Esophagus muscularis mucosa (tissue), 4 donors: ENCODE data around the gene CACNA2D2. TPM values are rescaled to one million over a fixed set of nuclear protein-coding genes. Genes with fewer than 3 reads are reported as not detected.

Source experiments
- DNase-seq: peaks from one replicate; pipeline ENCODE4 v3.0.0-alpha.2; 2017; ENCODE audit errors: extremely low spot score
- H3K27ac ChIP-seq, 4 donors: fragments of 200-600 bp; sonication (generic); replicated peaks in 1 of 4; 1 replicate in 3 of 4; 2 replicates in 1 of 4; pipeline ENCODE4 v1.5.1; 2016 to 2019; ENCODE audit warnings: mild to moderate bottlenecking in 1 of 4
- H3K27me3 ChIP-seq, 4 donors: fragments of 200-600 bp; sonication (generic); one replicate each; pipeline versions ENCODE4 v1.5.1 to v1.6.0; 2016 to 2019
- H3K36me3 ChIP-seq, 4 donors: fragments of 200-600 bp; sonication (generic); one replicate each; pipeline ENCODE4 v1.5.1; 2016 to 2019
- H3K4me1 ChIP-seq, 4 donors: fragments of 200-600 bp; sonication (generic); one replicate each; pipeline ENCODE4 v1.5.1; 2016 to 2019
- H3K4me3 ChIP-seq, 4 donors: fragments of 200-600 bp; sonication (generic); 1 replicate in 2 of 4; 2 replicates in 2 of 4; pipeline ENCODE4 v1.5.1; 2016 to 2019; ENCODE audit warnings: mild to moderate bottlenecking in 4 of 4, moderate library complexity in 1 of 4
- H3K9me3 ChIP-seq, 4 donors: fragments of 200-600 bp; sonication (generic); 1 replicate in 3 of 4; 2 replicates in 1 of 4; pipeline ENCODE4 v1.5.1; 2016 to 2019
- EP300 ChIP-seq: sonication (generic); formaldehyde crosslinking; IDR thresholded peaks from one replicate; pipeline ENCODE4 v1.6.1; 2017; ENCODE audit warnings: antibody characterized with exemption
- POLR2A ChIP-seq: fragments of 450-650 bp; IDR thresholded peaks from one replicate; pipeline ENCODE4 v1.6.1; 2017; ENCODE audit warnings: antibody characterized with exemption, moderate library complexity, mild to moderate bottlenecking, low read depth
- POLR2AphosphoS5 ChIP-seq, 2 donors: sonication (generic); formaldehyde crosslinking; IDR thresholded peaks; one replicate each; pipeline ENCODE4 v1.6.1; 2017; ENCODE audit warnings: antibody characterized with exemption in 2 of 2
- WGBS: methylation state at CpG from one replicate; pipeline ENCODE4 v1.1.5; 2018; 5-methylcytosine and 5-hydroxymethylcytosine counted together
- intact Hi-C: fragments of 100-400 bp; cut with DNase I; formaldehyde crosslinking; loops from one replicate; pipeline ENCODE4 v1.15.1; 2023
- total RNA-seq, 4 donors: library from RNA; depleted of rRNA; stranded (reverse); fragments of >200 nt; gene quantifications; one replicate each; pipeline versions ENCODE4 v1.1.0 to v1.2.1, GENCODE V29; 2016
- TF ChIP-seq, protein P1 (sequence below), 3 experiments: fragments of 200-600 bp in 2 of 3; fragments of 450-650 bp in 1 of 3; sonication (generic) in 2 of 3; IDR thresholded peaks; one replicate each; pipeline ENCODE4 v1.5.1; 2017 to 2019; ENCODE audit warnings: antibody characterized with exemption in 3 of 3, mild to moderate bottlenecking in 2 of 3, moderate library complexity in 1 of 3

The CACNA2D2 gene
- total RNA-seq, 4 donors from 2014 or later: 0.84 to 2.8 (median 1.1) TPM

DNA sequence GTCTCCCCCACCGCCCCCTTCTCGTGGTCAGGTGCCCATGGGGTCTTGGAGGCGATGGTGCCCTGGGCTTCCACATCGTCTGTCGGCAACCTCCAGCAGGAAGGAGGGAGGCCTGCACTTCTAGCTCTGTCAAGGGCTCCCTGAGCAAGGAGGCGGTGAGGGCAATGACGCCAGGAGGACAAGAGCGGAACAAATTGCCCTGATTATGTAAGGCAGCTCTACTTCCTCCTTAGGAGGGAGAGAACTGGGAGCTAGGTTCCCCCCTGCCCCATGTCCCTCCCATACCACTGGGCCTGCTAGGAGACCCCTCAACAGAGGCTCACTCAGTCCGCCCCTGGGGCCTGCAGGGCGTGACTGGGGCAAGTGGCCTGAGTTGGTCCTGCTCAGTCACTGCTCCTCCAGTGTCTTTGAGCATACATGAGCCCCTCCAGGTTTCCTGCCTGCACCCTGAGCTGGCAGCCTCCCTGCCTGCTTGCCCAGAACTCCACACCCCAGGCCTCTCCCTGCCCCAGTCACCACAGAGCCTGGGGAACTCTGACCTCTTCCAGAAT, 56.1 kb downstream of the CACNA2D2 start:
- Histone ChIP-seq H3K9me3 (no peaks in the 10 kb centered on the region), H3K4me3 (no peak overlapping the region), H3K27me3 (no peaks in the 10 kb centered on the region), H3K36me3 (no peaks in the 10 kb centered on the region), H3K4me1 (peaks cover 0 to 9% (median 6%) of the 10 kb centered on the region in 4 donors), H3K27ac (no peak overlapping the region)
- intact Hi-C loops: no loop called here
- DNase-seq: no peak
- 82% methylated on average over 8 of the region's 10 CpGs for WGBS
- TF ChIP-seq EP300: no peak
- TF ChIP-seq, protein P1, sequence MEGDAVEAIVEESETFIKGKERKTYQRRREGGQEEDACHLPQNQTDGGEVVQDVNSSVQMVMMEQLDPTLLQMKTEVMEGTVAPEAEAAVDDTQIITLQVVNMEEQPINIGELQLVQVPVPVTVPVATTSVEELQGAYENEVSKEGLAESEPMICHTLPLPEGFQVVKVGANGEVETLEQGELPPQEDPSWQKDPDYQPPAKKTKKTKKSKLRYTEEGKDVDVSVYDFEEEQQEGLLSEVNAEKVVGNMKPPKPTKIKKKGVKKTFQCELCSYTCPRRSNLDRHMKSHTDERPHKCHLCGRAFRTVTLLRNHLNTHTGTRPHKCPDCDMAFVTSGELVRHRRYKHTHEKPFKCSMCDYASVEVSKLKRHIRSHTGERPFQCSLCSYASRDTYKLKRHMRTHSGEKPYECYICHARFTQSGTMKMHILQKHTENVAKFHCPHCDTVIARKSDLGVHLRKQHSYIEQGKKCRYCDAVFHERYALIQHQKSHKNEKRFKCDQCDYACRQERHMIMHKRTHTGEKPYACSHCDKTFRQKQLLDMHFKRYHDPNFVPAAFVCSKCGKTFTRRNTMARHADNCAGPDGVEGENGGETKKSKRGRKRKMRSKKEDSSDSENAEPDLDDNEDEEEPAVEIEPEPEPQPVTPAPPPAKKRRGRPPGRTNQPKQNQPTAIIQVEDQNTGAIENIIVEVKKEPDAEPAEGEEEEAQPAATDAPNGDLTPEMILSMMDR (IDR thresholded peaks at IDR 0.05): no peak
- no peak for TF ChIP-seq POLR2AphosphoS5 (IDR thresholded peaks at IDR 0.05)

DNA sequence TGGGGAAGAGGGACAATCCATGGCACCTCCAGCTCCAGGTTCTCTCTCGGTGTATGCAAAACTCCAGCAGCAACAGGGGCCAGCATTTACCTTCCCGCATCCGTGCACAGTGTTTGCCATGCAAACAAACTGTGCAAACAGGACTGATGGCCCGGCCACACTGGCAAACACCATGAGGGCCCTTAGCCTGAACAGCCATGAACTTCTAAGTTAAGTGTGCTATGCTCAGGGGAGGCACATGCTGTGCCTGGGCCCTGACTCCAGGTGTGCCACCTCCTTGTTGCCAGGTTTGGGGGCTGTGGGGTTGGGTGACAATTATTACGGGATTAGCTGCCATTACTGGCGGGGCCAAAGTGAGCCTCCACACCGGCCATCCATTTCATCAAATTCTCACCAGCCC, 57.5 kb downstream of the CACNA2D2 start:
- Histone ChIP-seq H3K4me3 (no peak overlapping the region), H3K27me3 (no peaks in the 10 kb centered on the region), H3K9me3 (no peaks in the 10 kb centered on the region), H3K4me1 (peaks cover 0 to 11% (median 8%) of the 10 kb centered on the region in 4 donors), H3K27ac (no peak overlapping the region), H3K36me3 (no peaks in the 10 kb centered on the region)
- no peak for DNase-seq
- intact Hi-C loops: no loop called here
- WGBS: 94% methylated on average over 6 of the region's 7 CpGs
- TF ChIP-seq, protein P1 (IDR thresholded peaks at IDR 0.05): no peak
- TF ChIP-seq EP300 (no peak), POLR2AphosphoS5 (IDR thresholded peaks at IDR 0.05) (no peak), POLR2A (no peak)

DNA sequence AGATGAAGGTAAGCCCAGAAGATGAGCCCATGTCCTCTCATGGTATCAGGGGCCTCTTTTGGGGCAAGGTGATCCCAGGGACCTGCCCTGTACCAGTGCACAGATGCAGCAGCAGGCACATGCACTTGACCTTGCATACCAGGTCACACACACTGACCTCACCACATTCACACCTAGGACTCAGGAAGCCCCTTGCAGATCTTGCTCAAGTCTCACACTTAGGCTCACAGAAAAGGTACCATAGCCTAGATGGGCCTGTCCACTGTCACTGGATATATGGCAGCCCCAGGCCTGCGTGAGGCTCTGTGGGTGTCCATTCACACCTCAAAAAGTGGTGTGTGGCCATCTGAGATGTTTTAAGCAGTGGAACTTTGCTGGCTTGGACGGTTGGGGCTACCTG, 58.7 kb downstream of the CACNA2D2 start:
- no peak for DNase-seq
- no peaks in the 10 kb centered on the region for H3K9me3 ChIP-seq
- H3K4me3 ChIP-seq: no peak overlapping the region
- no peak overlapping the region for H3K27ac ChIP-seq
- H3K36me3 ChIP-seq: no peaks in the 10 kb centered on the region
- no peak for TF ChIP-seq POLR2A
- TF ChIP-seq, protein P1 (IDR thresholded peaks at IDR 0.05): no peak
- intact Hi-C loops: no loop called here
- no peaks in the 10 kb centered on the region for H3K27me3 ChIP-seq
- H3K4me1 ChIP-seq: peaks cover 0 to 11% (median 1%) of the 10 kb centered on the region in 4 donors
- 93% methylated on average over 2 of the region's 2 CpGs for WGBS

DNA sequence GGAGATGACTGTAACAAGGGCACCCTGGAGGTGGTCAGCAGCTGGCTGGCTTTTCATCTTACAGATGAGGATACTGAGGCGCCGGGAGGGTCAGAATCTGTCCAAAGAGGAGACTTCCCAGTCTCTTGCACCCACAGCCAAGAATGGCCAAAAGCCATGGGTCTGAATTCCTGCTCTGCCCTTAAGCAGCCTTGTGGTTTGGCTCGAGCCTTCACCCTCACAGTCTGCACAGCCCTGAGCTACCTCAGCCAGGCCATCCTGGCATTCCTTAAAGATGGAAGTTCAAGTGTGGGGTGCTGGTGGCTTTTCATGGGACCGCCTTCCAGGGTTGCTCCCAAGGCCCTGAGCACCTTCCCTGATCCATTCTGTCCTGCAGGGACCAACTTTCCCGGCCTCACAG, 59.2 kb downstream of the CACNA2D2 start:
- TF ChIP-seq POLR2AphosphoS5 (IDR thresholded peaks at IDR 0.05) (no peak), EP300 (no peak), POLR2A (no peak)
- TF ChIP-seq, protein P1 (IDR thresholded peaks at IDR 0.05): no peak
- 100% methylated on average over 2 of the region's 5 CpGs for WGBS
- Histone ChIP-seq H3K9me3 (no peaks in the 10 kb centered on the region), H3K4me1 (peaks cover 0 to 11% (median 0%) of the 10 kb centered on the region in 4 donors), H3K36me3 (no peaks in the 10 kb centered on the region), H3K27ac (no peak overlapping the region), H3K4me3 (no peak overlapping the region), H3K27me3 (no peaks in the 10 kb centered on the region)
- DNase-seq: no peak
- intact Hi-C loops: no loop called here

DNA sequence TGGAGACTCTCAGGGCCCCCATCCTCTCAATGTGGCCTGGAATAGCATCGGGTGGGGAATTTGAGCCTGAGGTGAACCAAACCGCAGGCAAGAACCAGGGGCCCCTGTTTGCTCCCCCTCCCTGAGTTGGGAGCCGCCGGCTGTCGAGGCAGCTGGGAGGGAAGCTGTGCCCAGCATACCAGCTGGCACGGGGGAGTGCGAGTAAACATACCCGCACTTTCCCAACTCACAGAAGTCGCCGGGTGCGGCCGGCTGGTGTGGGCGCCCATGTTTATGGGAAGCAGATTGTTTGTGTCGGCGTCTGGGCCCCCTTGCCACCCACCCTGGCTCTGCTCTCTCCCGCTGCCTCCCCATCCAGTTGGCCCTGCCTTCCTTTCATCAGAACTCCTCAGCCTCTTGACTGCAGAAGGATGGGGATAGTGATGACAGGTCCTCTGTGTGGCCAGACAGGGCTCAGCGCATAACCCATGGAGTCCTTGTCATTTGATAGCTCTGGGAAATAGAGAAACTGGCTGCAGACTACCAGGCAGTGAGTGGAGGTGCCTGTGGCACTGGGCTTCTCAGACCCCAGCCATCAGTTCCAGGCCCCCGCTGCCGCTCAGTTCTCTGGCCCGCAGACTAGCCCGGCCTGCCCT, 60.4 kb downstream of the CACNA2D2 start:
- no peak overlapping the region for H3K27ac ChIP-seq

More for the DNA sequence above, 60.4 kb downstream of the CACNA2D2 start:
- intact Hi-C loops: no loop called here
- no peak for DNase-seq
- H3K36me3 ChIP-seq: no peaks in the 10 kb centered on the region
- H3K27me3 ChIP-seq: no peaks in the 10 kb centered on the region
- no peaks in the 10 kb centered on the region for H3K9me3 ChIP-seq
- no peak overlapping the region for H3K4me3 ChIP-seq
- 88% methylated on average over 18 of the region's 21 CpGs for WGBS
- H3K4me1 ChIP-seq: peaks cover 0 to 11% (median 0%) of the 10 kb centered on the region in 4 donors
- TF ChIP-seq, protein P1 (IDR thresholded peaks at IDR 0.05): no peak
- TF ChIP-seq POLR2AphosphoS5 (IDR thresholded peaks at IDR 0.05): no peak
- no peak for TF ChIP-seq EP300
- TF ChIP-seq POLR2A: no peak
